Measurements from ENCODE around the gene MT1E.

GRCh38 chr16:56610609-56611111 lies 14.9 kb upstream of the MT1E start:
- TF ChIP-seq CTCF (IDR thresholded peaks at IDR 0.05; ENCODE audit: low read depth, low read length) (no peak), EZH2phosphoT487 (IDR thresholded peaks at IDR 0.05; ENCODE audit: low read depth) (no peak)
